Smooth muscle cell (in vitro differentiated cells): ENCODE results near the gene TSPO2. TPM values are rescaled to one million over a fixed set of nuclear protein-coding genes. Genes with fewer than 3 reads are reported as not detected.

ENCODE experiments used
- DNase-seq: peaks from one replicate; lab custom pipeline; 2025; ENCODE audit not compliant: unreplicated experiment; lab: John Stamatoyannopoulos, UW
- H2AFZ ChIP-seq: fragments of 200-600 bp; sonication (generic); 2 replicates; pipeline ENCODE4 v1.6.0; 2016; ENCODE audit warnings: antibody characterized with exemption, low read depth, mild to moderate bottlenecking
- H3F3A ChIP-seq: fragments of 200-600 bp; sonication (generic); 2 replicates; pipeline ENCODE4 v1.6.0; 2017; ENCODE audit warnings: antibody characterized with exemption, low read depth
- H3K27ac ChIP-seq: fragments of 200-600 bp; sonication (generic); 2 replicates; pipeline ENCODE4 v1.5.1; 2016; ENCODE audit warnings: low read depth, mild to moderate bottlenecking
- H3K27me3 ChIP-seq: fragments of 200-600 bp; sonication (generic); 2 replicates; pipeline ENCODE4 v1.6.1; 2016; ENCODE audit warnings: low read depth, mild to moderate bottlenecking
- H3K36me3 ChIP-seq: fragments of 200-600 bp; sonication (generic); 2 replicates; pipeline ENCODE4 v1.5.1; 2016; ENCODE audit warnings: low read depth
- H3K4me1 ChIP-seq: fragments of 200-600 bp; sonication (generic); 2 replicates; pipeline ENCODE4 v1.5.1; 2016; ENCODE audit warnings: low read depth
- H3K4me2 ChIP-seq: fragments of 200-600 bp; sonication (generic); 2 replicates; pipeline ENCODE4 v1.6.0; 2016; ENCODE audit warnings: mild to moderate bottlenecking
- H3K4me3 ChIP-seq: fragments of 200-600 bp; sonication (generic); 2 replicates; pipeline ENCODE4 v1.5.1; 2016; ENCODE audit warnings: mild to moderate bottlenecking
- H3K79me2 ChIP-seq: fragments of 200-600 bp; sonication (generic); 2 replicates; pipeline ENCODE4 v1.6.0; 2016; ENCODE audit warnings: low read depth, mild to moderate bottlenecking
- H3K9ac ChIP-seq: fragments of 200-600 bp; sonication (generic); 2 replicates; pipeline ENCODE4 v1.6.0; 2016; ENCODE audit warnings: low read depth
- H3K9me3 ChIP-seq: fragments of 200-600 bp; sonication (generic); replicated peaks from 2 replicates; pipeline ENCODE4 v1.5.1; 2016; ENCODE audit warnings: low read depth
- H4K20me1 ChIP-seq: fragments of 200-600 bp; sonication (generic); 2 replicates; pipeline ENCODE4 v1.6.0; 2016; ENCODE audit warnings: low read depth
- CTCF ChIP-seq: fragments of 200-600 bp; sonication (generic); IDR thresholded peaks from 2 replicates; pipeline ENCODE4 v1.5.1; 2017; ENCODE audit warnings: borderline replicate concordance, mild to moderate bottlenecking, antibody characterized with exemption; ENCODE audit not compliant: insufficient read depth, poor library complexity, severe bottlenecking
- WGBS: methylation state at CpG from one replicate; pipeline ENCODE4 v1.1.7; 2016; ENCODE audit warnings: low lambda C conversion rate; 5-methylcytosine and 5-hydroxymethylcytosine counted together
- polyA plus RNA-seq: library from polyadenylated mRNA; unstranded; fragments of >200 nt; fragmentation: Nextera tagmentation; extraction: Ambion mirVana; gene quantifications from 2 replicates; pipeline ENCODE4 v1.2.1, GENCODE V29; 2016
- total RNA-seq: library from RNA; depleted of rRNA; stranded (reverse); fragments of >200 nt; gene quantifications from 2 replicates; pipeline ENCODE4 v1.2.3, GENCODE V29; 2014

TSPO2 gene
- total and polyA plus RNA-seq, 2 experiments from 2014 or later, result not detected

- Histone ChIP-seq H3K4me1 (no peaks in the 10 kb centered on the region), H3K27me3 (no peaks in the 10 kb centered on the region), H3K36me3 (no peaks in the 10 kb centered on the region), H2AFZ (no peak overlapping the region), H3K9me3 (no peaks in the 10 kb centered on the region), H3K9ac (no peak overlapping the region), H3K4me2 (no peak overlapping the region), H3K79me2 (no peaks in the 10 kb centered on the region), H3K4me3 (no peak overlapping the region), H3F3A (no peaks in the 10 kb centered on the region), H3K27ac (no peak overlapping the region), H4K20me1 (no peaks in the 10 kb centered on the region)
- no peak for TF ChIP-seq CTCF
- 100% methylated on average over 1 of the region's 1 CpG for WGBS
- no peak for DNase-seq
Measured at GRCh38 chr6:41040940-41041536, 1.2 kb upstream of the TSPO2 start.

- no peaks in the 10 kb centered on the region for H3K79me2 ChIP-seq
- no peak for TF ChIP-seq CTCF
Measured at GRCh38 chr6:41043151-41043550, 884 bp downstream of the TSPO2 start.

GRCh38 chr6:41045664-41046063 is 3.4 kb downstream of the TSPO2 start:
- H3K9ac ChIP-seq, result no peak overlapping the region
- 86% methylated on average over 5 of the region's 5 CpGs for WGBS
- H3K79me2 ChIP-seq, result no peaks in the 10 kb centered on the region
- H3K4me1 ChIP-seq, result peaks cover 3% of the 10 kb centered on the region
- H3K36me3 ChIP-seq, result no peaks in the 10 kb centered on the region
- H2AFZ ChIP-seq, result no peak overlapping the region
- H3K27me3 ChIP-seq, result no peaks in the 10 kb centered on the region
- H3F3A ChIP-seq, result peaks cover 3% of the 10 kb centered on the region
- no peak overlapping the region for H3K4me3 ChIP-seq
- DNase-seq, result no peak
- no peak overlapping the region for H3K4me2 ChIP-seq
- TF ChIP-seq CTCF, result no peak
- no peak overlapping the region for H3K27ac ChIP-seq
- no peaks in the 10 kb centered on the region for H4K20me1 ChIP-seq
- H3K9me3 ChIP-seq, result no peaks in the 10 kb centered on the region

More at GRCh38 chr6:41043151-41043550, 884 bp downstream of the TSPO2 start:
- Histone ChIP-seq H3K27me3 (no peaks in the 10 kb centered on the region), H3K4me2 (no peak overlapping the region), H2AFZ (no peak overlapping the region), H3K4me1 (no peaks in the 10 kb centered on the region), H3K27ac (no peak overlapping the region), H3F3A (no peaks in the 10 kb centered on the region), H3K4me3 (no peak overlapping the region), H3K9ac (no peak overlapping the region), H3K9me3 (no peaks in the 10 kb centered on the region), H3K36me3 (no peaks in the 10 kb centered on the region), H4K20me1 (no peaks in the 10 kb centered on the region)
- 95% methylated on average over 3 of the region's 3 CpGs for WGBS
- DNase-seq, result no peak

GRCh38 chr6:41046084-41046483 is 3.8 kb downstream of the TSPO2 start:
- TF ChIP-seq CTCF, result no peak
- whole genome bisulfite sequencing, result 91% methylated on average over 1 of the region's 1 CpG
- Histone ChIP-seq H2AFZ (no peak overlapping the region), H3K79me2 (no peaks in the 10 kb centered on the region), H3K36me3 (no peaks in the 10 kb centered on the region), H3K27me3 (no peaks in the 10 kb centered on the region), H3F3A (peaks cover 3% of the 10 kb centered on the region), H3K9ac (no peak overlapping the region), H3K4me1 (peaks cover 3% of the 10 kb centered on the region), H4K20me1 (no peaks in the 10 kb centered on the region), H3K4me2 (no peak overlapping the region), H3K27ac (no peak overlapping the region), H3K4me3 (no peak overlapping the region), H3K9me3 (no peaks in the 10 kb centered on the region)
- no peak for DNase-seq
